Adrenal gland (tissue), 5 donors: Measurements from ENCODE around the gene PAQR5.

ENCODE experiments used
- POLR2A ChIP-seq, 2 donors: fragments of 450-650 bp; IDR thresholded peaks; one replicate each; pipeline ENCODE4 v1.6.1; 2017; ENCODE audit warnings: antibody characterized with exemption in 2 of 2, mild to moderate bottlenecking in 2 of 2, moderate library complexity in 1 of 2
- TF ChIP-seq, protein P1 (sequence below), 6 experiments: fragments of 450-650 bp in 4 of 6; fragments of 200-600 bp in 2 of 6; sonication (generic) in 1 of 6; IDR thresholded peaks; 1 replicate in 5 of 6; 2 replicates in 1 of 6; pipeline versions ENCODE4 v1.5.1 to v1.8.0; 2016 to 2021; ENCODE audit warnings: antibody characterized with exemption in 6 of 6, mild to moderate bottlenecking in 2 of 6, moderate library complexity in 1 of 6
- donor health status: DM: no; HTN: no; CAD: no.

- TF ChIP-seq, protein P1, sequence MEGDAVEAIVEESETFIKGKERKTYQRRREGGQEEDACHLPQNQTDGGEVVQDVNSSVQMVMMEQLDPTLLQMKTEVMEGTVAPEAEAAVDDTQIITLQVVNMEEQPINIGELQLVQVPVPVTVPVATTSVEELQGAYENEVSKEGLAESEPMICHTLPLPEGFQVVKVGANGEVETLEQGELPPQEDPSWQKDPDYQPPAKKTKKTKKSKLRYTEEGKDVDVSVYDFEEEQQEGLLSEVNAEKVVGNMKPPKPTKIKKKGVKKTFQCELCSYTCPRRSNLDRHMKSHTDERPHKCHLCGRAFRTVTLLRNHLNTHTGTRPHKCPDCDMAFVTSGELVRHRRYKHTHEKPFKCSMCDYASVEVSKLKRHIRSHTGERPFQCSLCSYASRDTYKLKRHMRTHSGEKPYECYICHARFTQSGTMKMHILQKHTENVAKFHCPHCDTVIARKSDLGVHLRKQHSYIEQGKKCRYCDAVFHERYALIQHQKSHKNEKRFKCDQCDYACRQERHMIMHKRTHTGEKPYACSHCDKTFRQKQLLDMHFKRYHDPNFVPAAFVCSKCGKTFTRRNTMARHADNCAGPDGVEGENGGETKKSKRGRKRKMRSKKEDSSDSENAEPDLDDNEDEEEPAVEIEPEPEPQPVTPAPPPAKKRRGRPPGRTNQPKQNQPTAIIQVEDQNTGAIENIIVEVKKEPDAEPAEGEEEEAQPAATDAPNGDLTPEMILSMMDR (IDR thresholded peaks at IDR 0.05) = no peak
- TF ChIP-seq POLR2A (IDR thresholded peaks at IDR 0.05) = peak in 1 of 2 donors; percentile 78
Observed at GRCh38 chr15:69305204-69305931, 6.7 kb downstream of the PAQR5 start.
